KMS-11 (cell line): ENCODE measurements around the gene HS6ST3.

Experiments used
- H2AFZ ChIP-seq: fragments of 200-600 bp; sonication (generic); 2 replicates; pipeline ENCODE4 v1.6.1; 2016; ENCODE audit warnings: antibody characterized with exemption, mixed run types, low read depth
- H3K27ac ChIP-seq: fragments of 200-600 bp; sonication (generic); 2 replicates; pipeline ENCODE4 v1.6.1; 2016; ENCODE audit warnings: mild to moderate bottlenecking, mixed run types
- H3K27me3 ChIP-seq: fragments of 200-600 bp; sonication (generic); 2 replicates; pipeline ENCODE4 v1.6.1; 2017; ENCODE audit warnings: mild to moderate bottlenecking, low read depth, mixed run types, moderate library complexity; ENCODE audit not compliant: insufficient read depth
- H3K36me3 ChIP-seq: fragments of 200-600 bp; sonication (generic); 2 replicates; pipeline ENCODE4 v1.6.1; 2017; ENCODE audit warnings: mild to moderate bottlenecking, mixed run types; ENCODE audit not compliant: insufficient read depth
- H3K4me1 ChIP-seq: fragments of 200-600 bp; sonication (generic); 2 replicates; pipeline ENCODE4 v1.6.1; 2016; ENCODE audit warnings: mild to moderate bottlenecking, low read depth, mixed run types; ENCODE audit not compliant: poor library complexity, severe bottlenecking
- H3K4me2 ChIP-seq: fragments of 200-600 bp; sonication (generic); 2 replicates; pipeline ENCODE4 v1.7.0; 2016; ENCODE audit warnings: mild to moderate bottlenecking, mixed run types
- H3K4me3 ChIP-seq: fragments of 200-600 bp; sonication (generic); IDR thresholded peaks from 2 replicates; pipeline ENCODE4 v1.6.1; 2017; ENCODE audit warnings: low read depth, low read length, mixed read lengths; ENCODE audit not compliant: insufficient read depth
- H3K79me2 ChIP-seq: fragments of 200-600 bp; sonication (generic); 2 replicates; pipeline ENCODE4 v1.6.1; 2016; ENCODE audit warnings: low read depth, mixed run types; ENCODE audit not compliant: insufficient read depth
- H3K9ac ChIP-seq: fragments of 200-600 bp; sonication (generic); 2 replicates; pipeline ENCODE4 v1.6.1; 2016; ENCODE audit warnings: mild to moderate bottlenecking, mixed run types
- H4K20me1 ChIP-seq: fragments of 200-600 bp; sonication (generic); 2 replicates; pipeline ENCODE4 v1.6.1; 2016; ENCODE audit warnings: mild to moderate bottlenecking, mixed run types; ENCODE audit not compliant: insufficient read depth
- CTCF ChIP-seq: fragments of 200-600 bp; sonication (generic); conservative IDR thresholded peaks from 2 replicates; pipeline ENCODE4 v1.6.1; 2017; ENCODE audit warnings: low read depth, mild to moderate bottlenecking, antibody characterized with exemption, low read length, moderate library complexity, mixed read lengths

Gene HS6ST3

GRCh38 chr13:96248103-96248502, 158.2 kb downstream of the HS6ST3 start:
- no peak for TF ChIP-seq CTCF
- no peak overlapping the region for H3K4me2 ChIP-seq
- no peaks in the 10 kb centered on the region for H3K79me2 ChIP-seq
- H3K4me3 ChIP-seq: no peak overlapping the region
- no peaks in the 10 kb centered on the region for H3K36me3 ChIP-seq
- no peak overlapping the region for H3K9ac ChIP-seq
- no peak overlapping the region for H3K27ac ChIP-seq
- H4K20me1 ChIP-seq: no peaks in the 10 kb centered on the region
- no peaks in the 10 kb centered on the region for H3K4me1 ChIP-seq
- no peaks in the 10 kb centered on the region for H3K27me3 ChIP-seq
- no peak overlapping the region for H2AFZ ChIP-seq

GRCh38 chr13:96248996-96249395, 159.1 kb downstream of the HS6ST3 start:
- no peaks in the 10 kb centered on the region for H3K36me3 ChIP-seq
- H3K4me2 ChIP-seq: no peak overlapping the region
- no peak overlapping the region for H2AFZ ChIP-seq
- H3K79me2 ChIP-seq: no peaks in the 10 kb centered on the region
- no peak overlapping the region for H3K4me3 ChIP-seq
- no peaks in the 10 kb centered on the region for H3K4me1 ChIP-seq
- no peak overlapping the region for H3K27ac ChIP-seq
- H3K27me3 ChIP-seq: no peaks in the 10 kb centered on the region
- no peak overlapping the region for H3K9ac ChIP-seq
- no peaks in the 10 kb centered on the region for H4K20me1 ChIP-seq
- TF ChIP-seq CTCF: no peak

GRCh38 chr13:96252903-96253302, 163.0 kb downstream of the HS6ST3 start:
- Histone ChIP-seq H3K79me2 (no peaks in the 10 kb centered on the region), H3K36me3 (no peaks in the 10 kb centered on the region), H3K27me3 (no peaks in the 10 kb centered on the region), H4K20me1 (no peaks in the 10 kb centered on the region), H3K4me1 (no peaks in the 10 kb centered on the region), H3K4me2 (no peak overlapping the region), H3K27ac (no peak overlapping the region), H2AFZ (no peak overlapping the region), H3K9ac (no peak overlapping the region), H3K4me3 (no peak overlapping the region)
- TF ChIP-seq CTCF: no peak

GRCh38 chr13:96273196-96273595, 183.3 kb downstream of the HS6ST3 start:
- H2AFZ ChIP-seq: no peak overlapping the region
- peaks cover 7% of the 10 kb centered on the region for H3K4me1 ChIP-seq
- H3K4me3 ChIP-seq: no peak overlapping the region
- no peaks in the 10 kb centered on the region for H3K27me3 ChIP-seq
- no peak for TF ChIP-seq CTCF
- H3K4me2 ChIP-seq: no peak overlapping the region
- H3K27ac ChIP-seq: no peak overlapping the region
- no peaks in the 10 kb centered on the region for H3K79me2 ChIP-seq
- no peaks in the 10 kb centered on the region for H3K36me3 ChIP-seq
- no peak overlapping the region for H3K9ac ChIP-seq
- H4K20me1 ChIP-seq: no peaks in the 10 kb centered on the region
